GM19455 (cell line): ENCODE results near the gene SUPT6H.
"Not testable (repeated sequence)": the region's sequence is repeated elsewhere in the genome, so short reads cannot be mapped to it uniquely, and the experiment has no call there.

Experiments
- ATAC-seq: cut with Tn5 transposase; IDR thresholded peaks from one replicate; pipeline ENCODE4 v1.9.1; 2021; ENCODE audit not compliant: unreplicated experiment

SUPT6H gene

GRCh38 chr17:28646039-28646754 is 15.8 kb upstream of the SUPT6H start:
- ATAC-seq: no peak

- no peak for ATAC-seq
Observed at GRCh38 chr17:28648698-28649097, 13.3 kb upstream of the SUPT6H start.

- ATAC-seq: no peak
Observed at GRCh38 chr17:28655160-28655559, 6.8 kb upstream of the SUPT6H start.

GRCh38 chr17:28657756-28658155 is 4.2 kb upstream of the SUPT6H start:
- no peak for ATAC-seq

- not testable (repeated sequence) for ATAC-seq
Observed at GRCh38 chr17:28658342-28658741, 3.7 kb upstream of the SUPT6H start.

GRCh38 chr17:28658766-28659496 is 3.1 kb upstream of the SUPT6H start:
- not testable (repeated sequence) for ATAC-seq

GRCh38 chr17:28659497-28659881 is 2.5 kb upstream of the SUPT6H start:
- not testable (repeated sequence) for ATAC-seq

GRCh38 chr17:28662527-28662829 is 473 bp downstream of the SUPT6H start:
- ATAC-seq: no peak

GRCh38 chr17:28663723-28664122 is 1.7 kb downstream of the SUPT6H start:
- ATAC-seq: no peak

- ATAC-seq: no peak
Observed at GRCh38 chr17:28665994-28666393, 4.0 kb downstream of the SUPT6H start.

GRCh38 chr17:28667870-28668269 is 5.9 kb downstream of the SUPT6H start:
- no peak for ATAC-seq

GRCh38 chr17:28669918-28670317 is 7.9 kb downstream of the SUPT6H start:
- no peak for ATAC-seq

- no peak for ATAC-seq
Observed at GRCh38 chr17:28675490-28675889, 13.5 kb downstream of the SUPT6H start.

- no peak for ATAC-seq
Observed at GRCh38 chr17:28675980-28676379, 14.0 kb downstream of the SUPT6H start.

- ATAC-seq: no peak
Observed at GRCh38 chr17:28682655-28683054, 20.6 kb downstream of the SUPT6H start.

- no peak for ATAC-seq
Observed at GRCh38 chr17:28684963-28685362, 23.0 kb downstream of the SUPT6H start.

- ATAC-seq: no peak
Observed at GRCh38 chr17:28685366-28685765, 23.4 kb downstream of the SUPT6H start.

GRCh38 chr17:28686296-28686695 is 24.3 kb downstream of the SUPT6H start:
- ATAC-seq: no peak

GRCh38 chr17:28688481-28688880 is 26.5 kb downstream of the SUPT6H start:
- no peak for ATAC-seq

- ATAC-seq: no peak
Observed at GRCh38 chr17:28689011-28689410, 27.0 kb downstream of the SUPT6H start.

- no peak for ATAC-seq
Observed at GRCh38 chr17:28693869-28694268, 31.9 kb downstream of the SUPT6H start.

- no peak for ATAC-seq
Observed at GRCh38 chr17:28698253-28698941, 36.4 kb downstream of the SUPT6H start.
